H9 (cell line): Measurements from ENCODE around the gene BPIFB2. TPM values are rescaled to one million over a fixed set of nuclear protein-coding genes. Genes with fewer than 3 reads are reported as not detected.

Experiments
- DNase-seq: peaks from one replicate; pipeline ENCODE4 v3.0.0-alpha.2; 2017
- H2AFZ ChIP-seq: one replicate; pipeline ENCODE4 v1.6.1; 2013; ENCODE audit warnings: mild to moderate bottlenecking, low read length, control low read depth, moderate library complexity
- H2AK5ac ChIP-seq: 2 replicates; pipeline ENCODE4 v1.6.1; 2013; ENCODE audit warnings: low read length, control low read depth, mixed read lengths; ENCODE audit not compliant: insufficient read length
- H2BK120ac ChIP-seq: one replicate; pipeline ENCODE4 v1.6.1; 2013; ENCODE audit warnings: low read depth, mild to moderate bottlenecking, low read length, control low read depth, inconsistent platforms; ENCODE audit not compliant: poor library complexity, severe bottlenecking
- H2BK12ac ChIP-seq: 2 replicates; pipeline ENCODE4 v1.6.1; 2013; ENCODE audit warnings: low read length, control low read depth, mixed read lengths, low read depth; ENCODE audit not compliant: insufficient read length
- H2BK15ac ChIP-seq: 2 replicates; pipeline ENCODE4 v1.6.1; 2013; ENCODE audit warnings: low read depth, low read length, control low read depth
- H2BK20ac ChIP-seq: one replicate; pipeline ENCODE4 v1.6.1; 2013; ENCODE audit warnings: low read depth, mild to moderate bottlenecking, low read length, control low read depth, inconsistent platforms; ENCODE audit not compliant: poor library complexity, severe bottlenecking
- H2BK5ac ChIP-seq: 2 replicates; pipeline ENCODE4 v1.6.1; 2013; ENCODE audit warnings: low read length, control low read depth, mixed read lengths; ENCODE audit not compliant: insufficient read length
- H3K14ac ChIP-seq: 2 replicates; pipeline ENCODE4 v1.6.1; 2013; ENCODE audit warnings: low read length, control low read depth; ENCODE audit not compliant: insufficient read depth
- H3K18ac ChIP-seq: 2 replicates; pipeline ENCODE4 v1.6.1; 2013; ENCODE audit warnings: low read depth, mild to moderate bottlenecking, mixed read lengths, low read length, control low read depth; ENCODE audit not compliant: insufficient read length
- H3K23ac ChIP-seq: 2 replicates; pipeline ENCODE4 v1.6.1; 2013; ENCODE audit warnings: low read length, control low read depth, mixed read lengths, low read depth; ENCODE audit not compliant: insufficient read length
- H3K23me2 ChIP-seq: 2 replicates; pipeline ENCODE4 v1.6.1; 2013; ENCODE audit warnings: low read depth, mild to moderate bottlenecking, mixed read lengths, low read length, control low read depth; ENCODE audit not compliant: insufficient read length, poor library complexity, severe bottlenecking
- H3K27ac ChIP-seq: 2 replicates; pipeline ENCODE4 v1.5.1; 2013; ENCODE audit warnings: low read length, control low read depth, mixed read lengths, low read depth; ENCODE audit not compliant: insufficient read length
- H3K27me3 ChIP-seq: 2 replicates; pipeline ENCODE4 v1.6.1; 2013; ENCODE audit warnings: low read length, control low read depth, inconsistent platforms; ENCODE audit not compliant: insufficient read depth
- H3K4ac ChIP-seq: 2 replicates; pipeline ENCODE4 v1.6.1; 2013; ENCODE audit warnings: low read depth, mild to moderate bottlenecking, control low read depth, inconsistent platforms, low read length, moderate library complexity
- H3K4me1 ChIP-seq: 2 replicates; pipeline ENCODE4 v1.6.1; 2013; ENCODE audit warnings: low read length, control low read depth, inconsistent platforms; ENCODE audit not compliant: insufficient read depth
- H3K4me2 ChIP-seq: 2 replicates; pipeline ENCODE4 v1.6.1; 2013; ENCODE audit warnings: low read length, control low read depth, mixed read lengths; ENCODE audit not compliant: insufficient read length, insufficient read depth
- H3K56ac ChIP-seq: 2 replicates; pipeline ENCODE4 v1.6.1; 2013; ENCODE audit warnings: low read depth, mild to moderate bottlenecking, mixed read lengths, low read length, control low read depth; ENCODE audit not compliant: insufficient read length
- H3K79me1 ChIP-seq: 2 replicates; pipeline ENCODE4 v1.6.1; 2013; ENCODE audit warnings: low read depth, mild to moderate bottlenecking, moderate library complexity, low read length, control low read depth, inconsistent platforms; ENCODE audit not compliant: insufficient read depth, poor library complexity, severe bottlenecking
- H3K79me2 ChIP-seq: 2 replicates; pipeline ENCODE4 v1.6.1; 2013; ENCODE audit warnings: low read length, control low read depth, inconsistent platforms; ENCODE audit not compliant: insufficient read depth
- H3K9ac ChIP-seq: 2 replicates; pipeline ENCODE4 v1.6.1; 2013; ENCODE audit warnings: low read length, control low read depth, mixed read lengths; ENCODE audit not compliant: insufficient read length; ENCODE audit errors: extremely low read depth
- H3K9me3 ChIP-seq: one replicate; pipeline ENCODE4 v1.6.1; 2013; ENCODE audit warnings: low read depth, low read length, inconsistent platforms; ENCODE audit not compliant: control insufficient read depth
- H3T11ph ChIP-seq: one replicate; pipeline ENCODE4 v1.6.1; 2013; ENCODE audit warnings: mild to moderate bottlenecking, low read length, control low read depth, inconsistent platforms
- H4K20me1 ChIP-seq: one replicate; pipeline ENCODE4 v1.6.1; 2013; ENCODE audit not compliant: control insufficient read depth, insufficient read length, insufficient read depth
- H4K5ac ChIP-seq: 2 replicates; pipeline ENCODE4 v1.6.1; 2013; ENCODE audit warnings: low read depth, mild to moderate bottlenecking, mixed read lengths, low read length, control low read depth; ENCODE audit not compliant: insufficient read length
- H4K8ac ChIP-seq: replicated peaks from 2 replicates; pipeline ENCODE4 v1.6.1; 2013; ENCODE audit warnings: low read length, control low read depth, mixed read lengths, low read depth; ENCODE audit not compliant: insufficient read length
- H4K91ac ChIP-seq: 2 replicates; pipeline ENCODE4 v1.6.1; 2013; ENCODE audit warnings: low read depth, mild to moderate bottlenecking, moderate library complexity, mixed read lengths, low read length, control low read depth; ENCODE audit not compliant: insufficient read length
- H3K27ac Mint-ChIP-seq, 3 experiments: 2 replicates in 2 of 3; 3 replicates in 1 of 3; pipeline ENCODE4 v1.8.0; 2020 to 2021; ENCODE audit warnings: mixed read lengths in 3 of 3, mild to moderate bottlenecking in 1 of 3, moderate library complexity in 1 of 3
- H3K27me3 Mint-ChIP-seq: 2 replicates; pipeline ENCODE4 v1.8.0; 2021; ENCODE audit warnings: low read depth, mild to moderate bottlenecking, moderate library complexity, mixed read lengths
- H3K36me3 Mint-ChIP-seq, 3 experiments: 2 replicates in 2 of 3; 3 replicates in 1 of 3; pipeline ENCODE4 v1.8.0; 2020 to 2021; ENCODE audit warnings: low read depth in 3 of 3, mixed read lengths in 3 of 3; ENCODE audit not compliant: insufficient read depth in 1 of 3
- H3K4me1 Mint-ChIP-seq, 2 experiments: 2 replicates each; pipeline ENCODE4 v1.8.0; 2020; ENCODE audit warnings: mixed read lengths in 2 of 2
- H3K4me3 Mint-ChIP-seq, 2 experiments: 2 replicates in 1 of 2; 3 replicates in 1 of 2; pipeline ENCODE4 v1.8.0; 2020 to 2021; ENCODE audit warnings: mild to moderate bottlenecking in 2 of 2, mixed read lengths in 2 of 2, moderate library complexity in 1 of 2
- H3K9me3 Mint-ChIP-seq, 2 experiments: 2 replicates in 1 of 2; 3 replicates in 1 of 2; pipeline ENCODE4 v1.8.0; 2020; ENCODE audit warnings: mild to moderate bottlenecking in 2 of 2, mixed read lengths in 2 of 2, moderate library complexity in 1 of 2
- WGBS: extraction: QIAGEN DNeasy Blood & Tissue Kit; methylation state at CpG from one replicate; pipeline ENCODE4 v1.1.7; 2013; ENCODE audit warnings: missing lambda C conversion rate, low lambda C conversion rate, mixed read lengths; ENCODE audit not compliant: insufficient read length; ENCODE audit errors: extremely low coverage; 5-methylcytosine and 5-hydroxymethylcytosine counted together
- total RNA-seq: library from RNA; stranded (reverse); gene quantifications from 2 replicates; pipeline ENCODE4 v1.2.1, GENCODE V29; 2021
- TF ChIP-seq, protein P1 (sequence below): fragments of 200-600 bp; sonication (generic); conservative IDR thresholded peaks from 3 replicates; pipeline ENCODE4 v1.8.0; 2021; ENCODE audit warnings: antibody characterized with exemption, mild to moderate bottlenecking

Gene BPIFB2
- total RNA-seq, 1 experiment from 2014 or later: not detected

- H3K27me3 Mint-ChIP-seq: peaks cover 2% of the 10 kb centered on the region
- Histone ChIP-seq H2BK20ac (no peak overlapping the region), H3K9ac (no peak overlapping the region), H3T11ph (no peak overlapping the region), H3K27ac (no peak overlapping the region), H2AFZ (no peak overlapping the region), H2BK5ac (no peak overlapping the region), H3K79me1 (no peaks in the 10 kb centered on the region), H2BK15ac (no peak overlapping the region), H3K4ac (no peak overlapping the region), H4K20me1 (no peaks in the 10 kb centered on the region), H3K79me2 (no peaks in the 10 kb centered on the region), H2AK5ac (no peak overlapping the region), H3K4me1 (no peaks in the 10 kb centered on the region), H3K9me3 (no peaks in the 10 kb centered on the region), H2BK120ac (no peak overlapping the region), H3K27me3 (no peaks in the 10 kb centered on the region), H2BK12ac (no peak overlapping the region), H3K56ac (no peak overlapping the region), H3K14ac (no peak overlapping the region), H4K8ac (no peak overlapping the region), H3K4me2 (no peak overlapping the region), H3K18ac (no peak overlapping the region), H4K91ac (no peak overlapping the region), H3K23ac (no peak overlapping the region), H3K23me2 (no peaks in the 10 kb centered on the region), H4K5ac (no peak overlapping the region)
- no peak overlapping the region for H3K4me3 Mint-ChIP-seq
- H3K4me1 Mint-ChIP-seq: no peaks in the 10 kb centered on the region
- H3K27ac Mint-ChIP-seq: no peak overlapping the region; a peak in 1 of 7 replicates
- no peaks in the 10 kb centered on the region for H3K9me3 Mint-ChIP-seq
- DNase-seq: no peak
- TF ChIP-seq, protein P1, sequence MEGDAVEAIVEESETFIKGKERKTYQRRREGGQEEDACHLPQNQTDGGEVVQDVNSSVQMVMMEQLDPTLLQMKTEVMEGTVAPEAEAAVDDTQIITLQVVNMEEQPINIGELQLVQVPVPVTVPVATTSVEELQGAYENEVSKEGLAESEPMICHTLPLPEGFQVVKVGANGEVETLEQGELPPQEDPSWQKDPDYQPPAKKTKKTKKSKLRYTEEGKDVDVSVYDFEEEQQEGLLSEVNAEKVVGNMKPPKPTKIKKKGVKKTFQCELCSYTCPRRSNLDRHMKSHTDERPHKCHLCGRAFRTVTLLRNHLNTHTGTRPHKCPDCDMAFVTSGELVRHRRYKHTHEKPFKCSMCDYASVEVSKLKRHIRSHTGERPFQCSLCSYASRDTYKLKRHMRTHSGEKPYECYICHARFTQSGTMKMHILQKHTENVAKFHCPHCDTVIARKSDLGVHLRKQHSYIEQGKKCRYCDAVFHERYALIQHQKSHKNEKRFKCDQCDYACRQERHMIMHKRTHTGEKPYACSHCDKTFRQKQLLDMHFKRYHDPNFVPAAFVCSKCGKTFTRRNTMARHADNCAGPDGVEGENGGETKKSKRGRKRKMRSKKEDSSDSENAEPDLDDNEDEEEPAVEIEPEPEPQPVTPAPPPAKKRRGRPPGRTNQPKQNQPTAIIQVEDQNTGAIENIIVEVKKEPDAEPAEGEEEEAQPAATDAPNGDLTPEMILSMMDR: no peak
- H3K36me3 Mint-ChIP-seq: no peaks in the 10 kb centered on the region
- no CpG with 5 or more reads among the region's 14 CpGs for WGBS
Observed at GRCh38 chr20:33061658-33062028, 54.1 kb downstream of the BPIFB2 start.
